GM19467 (cell line): ENCODE results near the gene SDSL.

Experiments
- ATAC-seq: cut with Tn5 transposase; IDR thresholded peaks from one replicate; pipeline ENCODE4 v1.9.1; 2021; ENCODE audit warnings: mild to moderate bottlenecking, moderate library complexity; ENCODE audit not compliant: unreplicated experiment

SDSL gene

DNA sequence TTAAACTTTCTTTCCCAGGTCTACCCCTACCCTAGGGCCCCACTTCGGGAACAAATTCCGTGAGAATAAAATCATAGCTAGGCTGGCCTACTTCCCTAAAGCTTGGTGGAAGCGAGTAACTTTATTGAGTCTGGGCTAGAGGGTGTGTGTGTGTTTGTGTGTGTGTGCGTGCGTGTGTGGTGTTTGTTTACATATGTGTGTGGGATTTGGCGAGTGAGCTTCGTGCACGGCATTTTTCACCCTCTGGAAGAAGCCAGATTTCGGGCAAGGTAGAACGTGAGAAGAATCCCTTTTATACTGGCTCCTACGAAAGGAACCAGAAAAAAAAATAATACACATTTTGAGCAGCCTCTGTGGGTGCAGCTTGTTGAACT lies 57.0 kb downstream of the SDSL start:
- ATAC-seq, result no peak

DNA sequence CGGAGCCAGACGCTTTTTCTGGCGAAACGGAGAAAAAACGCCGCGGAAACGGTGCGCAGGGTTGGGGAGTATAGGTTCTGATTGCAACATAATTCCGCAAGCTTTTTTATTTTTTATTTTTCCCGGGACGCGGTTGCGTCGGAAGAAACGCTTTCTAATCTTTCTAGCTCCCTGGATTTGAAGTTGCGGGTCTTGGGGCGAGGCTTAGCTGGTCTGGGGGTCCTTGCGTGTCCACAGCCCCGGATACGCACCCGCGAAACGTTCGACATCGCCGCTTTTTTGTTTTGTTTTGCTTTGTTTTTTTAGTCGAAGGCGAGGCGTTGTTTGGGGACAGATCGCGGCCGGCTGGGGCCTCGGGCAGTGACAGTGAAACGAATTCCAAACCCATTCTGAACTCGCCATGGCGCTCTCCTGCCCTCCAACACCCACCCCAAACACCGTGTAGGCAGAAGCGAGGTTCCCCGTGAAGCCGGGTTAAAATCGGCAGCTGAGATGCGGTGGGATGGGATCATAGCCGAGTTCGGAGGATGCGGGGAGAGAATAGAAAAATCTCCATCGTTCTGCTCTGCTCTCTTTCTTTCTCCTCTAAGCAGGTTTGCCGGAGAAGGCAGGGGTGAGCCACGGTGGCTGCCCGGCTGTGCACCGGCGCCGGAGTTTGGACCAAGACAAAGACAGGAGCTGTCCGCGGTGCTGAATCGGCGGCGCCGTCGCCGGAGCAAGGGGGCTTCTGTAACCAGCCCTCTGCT lies 57.6 kb downstream of the SDSL start:
- no peak for ATAC-seq

DNA sequence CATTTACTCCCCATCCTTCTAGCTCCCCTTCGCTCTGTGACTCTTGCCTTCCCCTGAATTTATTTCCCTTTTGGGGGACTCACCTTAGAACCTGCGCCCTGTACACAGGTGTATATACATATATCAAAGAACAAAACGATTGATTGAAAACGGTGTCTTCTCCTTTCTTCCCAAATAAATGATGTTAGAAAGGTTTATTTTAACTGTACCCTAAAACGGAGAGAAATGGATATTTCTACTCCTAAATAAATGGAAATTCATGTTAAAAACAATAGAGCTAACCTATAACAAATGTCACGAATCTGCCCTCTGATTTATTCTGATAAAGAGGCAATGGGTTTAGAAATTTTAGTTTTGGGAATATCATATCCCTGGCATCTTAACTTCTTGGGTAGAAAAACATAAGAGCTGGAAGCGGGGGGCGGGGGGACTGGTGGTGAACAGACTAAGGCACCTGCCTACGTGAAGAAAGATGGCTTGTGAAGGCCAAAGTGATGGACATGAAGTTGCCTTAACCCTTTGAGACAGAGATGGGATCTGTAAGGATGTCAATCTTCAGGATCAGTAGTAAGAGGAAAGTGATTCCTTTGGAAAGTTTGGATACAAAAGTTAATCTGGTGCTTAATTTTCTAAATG lies 58.3 kb downstream of the SDSL start:
- ATAC-seq, result no peak

DNA sequence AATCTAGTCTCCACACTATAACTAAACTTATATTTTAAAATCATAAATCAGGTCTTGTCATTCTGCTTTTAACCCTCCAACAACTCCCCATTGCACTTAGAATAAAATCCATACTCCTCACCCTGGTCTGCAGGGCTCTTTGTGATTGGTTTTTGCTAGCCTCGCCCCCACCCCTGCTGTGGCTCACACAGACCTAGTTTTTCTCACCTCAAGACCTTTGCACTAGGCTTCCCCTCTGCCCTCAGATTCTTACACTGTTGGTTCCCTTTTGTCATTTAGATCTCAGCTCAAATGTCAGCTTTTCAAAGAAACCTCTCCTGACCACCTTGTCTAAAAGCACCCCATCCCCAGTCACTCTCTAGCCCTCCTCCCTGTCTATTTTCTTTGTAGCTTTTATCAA lies 60.2 kb downstream of the SDSL start:
- ATAC-seq, result no peak

DNA sequence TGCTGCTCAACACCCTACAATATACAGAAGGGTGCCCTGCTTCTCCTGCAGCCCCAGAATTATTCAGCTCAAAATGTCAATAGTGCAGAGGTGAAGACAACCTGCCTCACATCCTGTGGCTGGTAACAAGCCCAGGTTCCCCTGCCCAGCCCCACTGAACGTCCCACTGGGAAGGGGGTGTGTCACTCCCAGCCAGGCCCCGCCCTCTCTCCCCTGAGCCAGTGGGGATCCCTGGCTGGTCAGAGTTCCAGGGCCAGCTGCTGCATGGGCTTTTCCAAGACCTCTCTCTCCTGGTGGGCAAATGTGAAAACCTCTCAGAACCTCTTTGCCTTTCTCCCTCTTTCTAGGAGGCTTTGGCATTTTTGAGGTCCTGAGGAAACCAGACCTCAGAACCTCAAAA lies 63.1 kb downstream of the SDSL start:
- no peak for ATAC-seq

DNA sequence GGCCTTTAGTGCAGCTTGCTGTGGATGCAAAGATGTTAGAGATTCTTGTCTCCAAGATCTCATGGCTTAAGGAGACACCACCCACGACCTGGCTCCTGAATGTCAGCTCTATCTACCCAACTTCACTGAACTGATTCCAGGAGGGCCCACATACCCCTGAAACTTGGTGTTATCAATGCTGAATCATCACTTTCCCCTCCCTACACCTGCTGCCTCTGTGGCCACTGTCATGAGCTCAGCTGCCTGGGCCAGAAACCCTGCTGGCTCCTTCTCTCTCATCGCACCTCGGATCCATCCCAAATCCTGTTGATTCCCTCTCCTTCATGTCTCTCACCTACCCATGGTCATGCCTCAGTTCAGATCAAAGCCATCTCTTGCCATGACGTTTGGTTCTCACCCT lies 64.5 kb downstream of the SDSL start:
- no peak for ATAC-seq
